GM18870 (cell line): ENCODE data around the gene MTX3.

Source experiments
- ATAC-seq: cut with Tn5 transposase; IDR thresholded peaks from one replicate; pipeline ENCODE4 v1.9.1; 2021; ENCODE audit warnings: moderate library complexity; ENCODE audit not compliant: unreplicated experiment

The MTX3 gene

DNA sequence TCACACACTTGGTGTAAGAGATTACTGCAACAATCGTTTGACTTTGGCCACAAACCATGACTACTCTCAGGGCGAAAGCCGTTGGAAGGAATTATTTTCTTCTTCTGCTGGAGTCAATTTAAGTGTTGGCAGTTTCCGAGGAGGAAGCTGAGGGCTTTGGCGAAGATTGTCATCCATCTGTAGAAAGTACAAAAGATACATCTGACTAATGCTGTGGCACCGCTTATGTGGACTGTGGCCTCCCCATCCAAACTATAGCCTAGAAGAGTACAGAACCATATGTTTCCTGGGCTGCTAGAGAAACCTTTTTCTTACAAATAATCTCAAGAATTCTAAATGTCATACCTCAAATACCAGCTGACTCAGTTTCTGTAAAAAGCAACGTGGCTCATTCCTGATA is 7.4 kb downstream of the MTX3 start:
- no peak for ATAC-seq

DNA sequence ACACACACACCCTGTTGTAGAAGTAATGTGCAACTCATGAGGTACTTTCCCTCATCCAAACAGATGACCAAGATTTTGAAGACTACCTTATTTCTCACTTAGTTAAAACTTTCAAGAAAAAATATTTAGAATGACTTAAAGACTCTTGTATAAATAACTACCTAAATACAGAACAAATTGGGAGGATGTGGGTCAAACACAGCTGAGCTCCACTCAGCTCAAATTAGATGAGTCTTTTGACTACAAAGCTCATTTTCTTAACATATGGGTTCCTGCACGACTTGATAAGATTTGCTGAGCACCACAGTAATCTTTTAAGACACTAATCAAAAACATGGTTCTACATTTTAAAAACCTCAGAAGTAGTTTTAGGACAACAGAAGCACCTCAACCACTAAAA is 8.9 kb downstream of the MTX3 start:
- ATAC-seq: no peak

DNA sequence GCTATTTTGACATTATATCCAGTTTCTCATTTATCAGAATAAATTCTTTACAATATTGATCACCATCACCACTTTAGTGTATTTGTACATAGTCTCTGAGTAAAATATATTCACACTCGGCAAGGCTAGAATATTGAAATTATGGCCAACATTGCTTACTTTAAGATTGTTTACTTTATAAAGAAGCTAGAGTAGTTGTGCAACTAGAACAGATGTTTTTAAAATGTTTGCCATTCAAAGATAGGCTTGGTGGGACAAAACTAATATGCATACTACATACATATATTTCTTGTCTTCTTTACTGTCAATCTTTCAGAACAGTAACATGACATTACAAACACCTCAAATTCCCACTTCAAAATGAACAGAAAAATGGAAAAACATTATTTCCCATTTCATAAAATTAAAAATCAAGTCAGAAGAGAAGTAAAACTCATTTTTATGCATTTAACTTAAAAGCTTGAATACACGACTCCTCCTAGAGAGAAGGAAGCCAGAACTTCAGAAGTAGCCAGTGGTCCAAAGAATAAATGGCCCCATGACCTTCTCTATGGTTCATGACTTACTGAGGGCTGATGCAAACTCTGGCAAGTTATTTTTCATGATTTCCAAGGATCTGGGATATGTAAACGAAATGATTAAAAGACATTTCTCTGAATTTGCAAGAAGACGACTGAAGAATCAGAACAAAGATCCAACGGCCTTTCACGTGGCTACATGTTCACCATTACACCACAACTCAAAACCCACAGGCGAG is 14.1 kb downstream of the MTX3 start:
- ATAC-seq: no peak

DNA sequence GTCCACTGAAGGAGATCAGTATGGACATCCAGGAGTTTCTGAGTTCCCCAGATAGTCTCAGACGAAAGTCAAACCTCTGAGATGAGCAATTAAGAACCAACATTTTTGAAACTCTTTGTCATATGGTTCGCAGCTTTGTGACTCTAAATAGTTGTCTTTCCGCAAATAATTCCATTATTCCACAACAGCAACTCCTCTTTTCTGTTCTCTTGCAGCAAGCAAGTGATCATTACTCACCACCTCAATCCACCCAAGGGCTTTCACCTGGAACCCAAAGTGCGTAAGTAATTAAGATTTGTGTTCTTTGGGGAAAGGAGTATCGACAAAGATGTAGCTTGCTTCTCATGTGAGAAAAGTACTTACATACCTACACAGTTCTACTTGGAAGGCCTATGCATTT is 15.6 kb downstream of the MTX3 start:
- ATAC-seq: no peak

DNA sequence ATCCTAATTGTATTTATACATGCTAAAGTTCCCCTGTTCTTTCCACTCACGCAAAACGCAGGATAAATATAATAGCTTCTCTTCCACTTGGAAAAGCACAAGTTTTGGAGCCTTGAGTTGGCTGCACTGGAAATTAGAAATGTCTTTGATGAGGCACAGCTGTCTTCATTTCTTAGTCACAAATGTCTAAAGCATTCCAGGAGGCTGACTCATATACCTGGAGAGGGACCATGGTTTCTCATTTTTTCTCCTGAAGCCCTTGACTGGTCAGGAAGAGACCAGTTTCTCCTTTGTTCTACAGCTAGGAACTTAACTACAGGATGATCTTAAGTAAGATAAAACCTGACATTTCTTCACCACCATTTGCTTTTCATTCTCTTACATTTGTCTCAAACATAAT is 16.2 kb downstream of the MTX3 start:
- no peak for ATAC-seq

DNA sequence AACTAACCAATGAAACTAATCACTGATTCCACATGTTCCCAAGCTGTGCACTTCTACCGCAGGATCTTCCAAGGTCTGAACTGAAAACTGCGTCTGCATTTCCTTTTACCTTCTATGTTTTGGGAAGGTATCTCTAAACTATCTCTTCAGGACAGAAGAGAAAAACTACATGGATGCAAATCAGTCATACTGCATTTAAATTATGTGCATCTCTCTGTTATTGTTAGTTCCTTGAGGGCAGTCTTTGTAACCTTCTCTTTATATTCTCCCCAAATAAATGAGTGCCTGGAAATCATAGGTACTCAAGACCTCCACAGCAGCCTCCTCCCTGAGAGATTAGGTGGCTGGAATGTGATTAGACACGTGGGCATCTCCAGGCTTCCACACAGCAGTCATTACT is 17.1 kb downstream of the MTX3 start:
- no peak for ATAC-seq

DNA sequence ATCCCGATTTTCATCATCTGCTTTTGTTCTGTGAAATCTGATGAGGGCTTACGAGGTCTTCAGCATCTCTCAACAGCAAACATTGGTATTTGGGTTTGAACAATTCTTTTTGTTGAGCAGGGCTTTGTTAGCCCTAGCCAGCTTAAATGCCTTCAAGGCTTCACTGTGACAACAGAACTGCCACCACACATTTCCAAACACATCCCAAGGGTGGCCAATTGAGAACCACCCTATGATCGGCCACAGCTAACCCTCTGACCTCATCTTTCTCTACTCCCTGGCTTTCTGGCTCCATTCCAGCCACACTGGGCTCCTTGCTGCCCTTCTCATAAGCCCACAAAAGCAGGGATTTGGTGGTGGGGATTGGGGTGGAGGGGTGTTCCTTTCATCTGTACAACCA is 17.6 kb downstream of the MTX3 start:
- ATAC-seq: no peak

DNA sequence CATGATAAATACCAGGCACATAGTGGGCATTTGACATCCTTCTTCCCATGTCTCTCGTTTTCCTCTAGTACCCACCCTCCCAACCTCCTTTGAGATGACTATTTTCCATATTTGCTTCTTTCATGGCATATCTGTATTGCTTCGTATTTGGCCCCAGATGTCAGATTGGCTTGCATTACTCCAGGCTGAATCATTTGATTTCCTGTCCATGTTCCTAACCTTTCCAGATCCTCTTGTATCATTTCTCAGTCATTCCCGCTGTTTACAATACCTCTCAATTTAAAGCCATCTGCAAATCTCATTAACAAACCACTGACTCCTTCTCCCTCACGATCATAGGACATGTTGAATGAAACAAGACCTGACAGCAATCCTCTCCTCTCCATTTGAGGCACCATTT is 19.9 kb downstream of the MTX3 start:
- no peak for ATAC-seq

DNA sequence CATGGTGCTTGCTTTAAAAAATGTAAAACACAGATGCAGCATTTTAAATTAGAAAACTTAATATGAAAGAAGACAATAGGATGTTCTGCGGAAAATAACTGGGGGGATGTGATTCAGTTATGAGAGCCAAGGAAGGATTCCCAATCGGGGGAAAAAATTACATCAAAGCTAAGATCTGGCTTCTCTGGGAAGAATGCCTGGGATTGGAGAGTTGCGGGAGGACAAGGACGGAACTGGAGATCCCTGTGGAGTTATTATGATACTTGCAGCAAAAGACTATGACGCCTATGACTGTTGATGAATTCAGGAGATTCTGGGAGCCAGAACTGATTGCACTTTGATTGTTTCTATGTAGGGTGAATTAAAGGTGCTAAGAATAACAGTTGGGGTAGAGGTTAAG is 24.6 kb downstream of the MTX3 start:
- ATAC-seq: no peak

DNA sequence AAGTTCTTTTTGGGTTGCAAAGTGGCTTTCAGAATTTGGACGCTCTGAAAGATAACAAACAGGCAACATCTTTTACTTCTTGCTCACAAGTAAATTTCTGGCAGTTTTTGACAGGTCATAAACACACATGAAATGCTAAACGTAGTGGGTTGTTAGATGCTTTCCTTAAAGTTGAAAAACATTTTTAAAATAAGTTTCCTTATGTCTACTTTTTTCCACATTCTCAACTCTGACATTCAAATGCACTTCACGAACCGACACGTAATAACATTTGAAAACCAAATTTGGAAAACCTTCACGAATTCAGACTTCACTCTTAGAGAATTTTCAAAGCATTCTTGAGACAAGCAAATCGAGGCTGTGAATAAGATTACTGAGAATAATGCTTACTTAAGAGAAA is 26.9 kb downstream of the MTX3 start:
- no peak for ATAC-seq

DNA sequence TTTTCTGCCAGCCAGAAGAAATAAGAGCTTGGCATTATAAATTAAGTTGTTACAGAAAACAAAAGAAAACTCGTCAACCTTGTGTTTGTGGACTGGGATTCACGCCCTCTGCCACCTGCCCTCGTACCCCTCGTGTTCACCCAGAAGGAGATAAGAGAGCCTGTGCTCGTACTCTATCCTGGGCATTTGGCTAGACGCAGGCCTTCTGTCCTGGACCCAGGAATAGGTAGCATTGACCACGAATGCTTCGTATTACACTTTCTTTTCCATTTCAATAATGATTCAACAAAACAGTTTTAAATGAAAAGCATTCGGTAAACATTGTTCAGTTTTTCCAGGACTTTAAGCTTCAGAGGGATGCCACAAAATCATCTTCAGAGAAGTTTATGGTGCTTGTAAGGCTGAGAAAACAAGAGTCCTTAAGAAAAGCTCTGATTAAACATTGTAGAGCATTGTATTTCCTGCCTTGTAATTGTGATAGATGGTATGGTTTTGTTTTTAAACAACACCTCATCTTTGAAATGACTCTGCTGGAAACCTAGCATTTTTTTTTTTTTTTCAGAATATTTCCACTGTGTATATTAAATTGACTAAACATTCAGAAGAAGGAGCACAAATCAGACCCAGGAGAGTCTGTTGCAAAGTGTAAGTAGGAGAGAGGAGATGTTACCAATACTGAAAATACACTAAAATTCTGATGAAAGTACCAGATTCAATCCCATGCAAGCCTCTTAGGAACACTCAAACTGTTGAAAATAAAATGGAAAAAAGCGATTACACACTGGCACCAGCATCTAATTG is 27.6 kb downstream of the MTX3 start:
- ATAC-seq: no peak

DNA sequence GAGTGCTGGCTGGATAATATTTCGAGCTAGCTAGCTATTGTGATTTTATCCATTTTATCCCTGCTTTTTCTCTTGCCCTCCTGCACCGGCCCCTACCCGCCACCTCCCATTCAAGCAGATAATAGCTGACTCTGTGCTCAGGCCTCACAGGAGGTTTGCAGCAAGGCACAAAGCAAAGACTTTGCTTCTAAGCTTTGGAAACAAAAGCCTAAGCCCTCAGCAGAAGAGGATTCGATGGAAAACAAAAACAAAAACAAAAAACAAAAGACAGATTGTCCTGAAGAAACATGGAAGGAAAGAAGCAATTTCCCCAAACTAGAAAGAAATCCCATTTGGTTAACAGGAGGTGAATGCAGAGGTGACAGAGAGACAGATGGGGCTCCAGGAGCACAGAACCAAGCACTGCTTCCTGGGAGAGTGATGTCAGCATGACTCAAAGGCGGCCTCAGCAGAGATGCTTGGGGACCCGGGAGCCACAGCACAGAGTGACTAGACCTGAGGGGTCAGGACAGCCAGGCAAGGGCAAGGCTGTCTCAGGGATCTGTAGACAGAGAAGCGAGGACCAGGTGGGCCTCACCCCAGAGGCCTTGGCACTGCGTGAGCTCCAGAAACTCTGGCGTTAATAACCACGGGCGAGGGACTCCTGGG is 28.4 kb downstream of the MTX3 start:
- ATAC-seq: no peak

DNA sequence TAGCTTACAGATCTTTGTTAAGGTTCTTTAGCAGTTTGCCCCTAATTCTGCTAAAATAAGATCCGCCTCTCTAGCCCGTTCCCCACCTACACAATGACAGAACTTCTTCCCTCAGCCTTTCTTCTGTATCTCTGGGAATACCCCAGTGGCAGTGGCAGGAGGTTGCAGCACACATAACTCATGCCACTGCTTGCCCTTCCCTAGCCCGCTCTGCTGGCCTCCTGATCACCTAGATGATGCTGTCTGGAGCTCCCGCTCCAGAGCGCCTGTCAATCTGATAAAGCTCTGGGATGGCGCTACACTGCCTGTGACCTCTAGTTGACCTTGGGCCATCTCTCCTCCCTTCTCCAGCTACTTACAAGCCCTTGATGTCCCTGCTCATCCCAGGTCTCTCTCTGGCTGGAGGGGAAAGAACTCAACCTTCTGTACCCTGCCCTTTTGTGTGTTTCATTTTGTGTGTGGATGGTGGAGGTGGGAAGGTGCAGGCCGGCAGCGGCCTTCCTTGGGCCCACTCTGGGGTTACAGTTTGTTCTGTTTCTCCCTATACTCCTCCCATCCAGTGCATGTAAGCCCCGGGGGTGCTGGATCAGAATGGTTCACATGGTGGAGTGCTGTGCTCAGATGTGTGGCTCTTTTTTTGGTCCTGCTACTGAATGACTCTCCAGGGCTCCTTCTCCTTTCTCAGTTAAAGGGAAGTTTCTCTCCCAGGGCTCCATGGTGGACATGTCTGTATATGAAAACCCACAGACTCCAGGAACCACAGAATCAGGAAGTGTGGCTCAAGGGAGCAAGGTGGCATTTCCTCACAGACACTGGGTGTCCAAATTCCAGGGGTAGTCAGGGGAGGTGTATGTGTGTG is 29.1 kb downstream of the MTX3 start:
- no peak for ATAC-seq

DNA sequence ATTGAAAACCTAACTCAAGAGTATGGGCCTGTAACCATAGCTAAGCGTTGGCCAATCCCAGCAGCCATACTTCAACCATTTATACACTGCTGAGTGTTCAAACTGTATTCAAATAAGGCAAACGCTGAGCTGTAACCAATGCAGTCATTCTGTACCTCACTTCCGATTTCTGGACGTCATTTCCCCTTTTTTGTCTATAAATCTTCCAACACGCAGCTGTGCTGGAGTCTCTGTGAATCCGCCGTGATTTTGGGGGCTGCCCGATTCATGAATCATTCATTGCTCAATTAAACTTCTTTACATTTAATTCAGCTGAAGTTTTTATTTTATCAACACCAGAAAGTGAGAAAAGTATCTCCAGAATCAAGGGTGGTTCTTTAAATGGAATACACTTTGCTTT is 31.7 kb downstream of the MTX3 start:
- ATAC-seq: no peak

DNA sequence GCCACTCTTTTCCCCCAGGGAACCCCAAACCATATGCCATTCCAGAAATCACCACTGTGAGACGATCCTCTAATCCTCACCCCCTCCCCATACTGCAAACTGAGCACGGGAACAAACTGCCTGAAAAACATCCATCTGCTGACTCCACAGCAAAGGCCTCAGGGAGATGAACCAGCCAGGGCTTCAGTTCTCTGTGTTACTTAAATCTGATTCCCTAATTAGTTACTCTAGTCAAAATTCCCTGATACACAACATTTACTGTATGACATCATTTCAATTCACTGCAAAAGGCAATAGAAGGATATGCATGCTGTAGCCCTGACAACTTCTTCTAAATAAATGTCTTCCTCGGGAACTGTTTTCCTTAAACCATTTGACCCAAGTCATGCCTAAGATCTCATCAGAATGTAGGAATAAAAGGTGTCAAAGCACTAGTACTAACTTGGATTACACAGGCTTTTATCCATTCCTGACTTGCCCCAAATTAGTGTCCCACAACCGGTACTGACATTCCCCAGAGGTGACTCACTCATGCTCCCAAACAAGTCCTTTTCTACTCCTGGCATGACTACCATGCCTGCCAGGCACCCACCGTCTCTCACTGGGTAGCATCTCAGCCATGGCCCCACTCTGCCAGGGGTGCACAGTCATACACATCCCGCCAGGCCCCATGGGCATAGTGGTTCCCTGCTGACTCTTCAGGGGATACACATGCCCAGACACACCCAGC is 35.0 kb downstream of the MTX3 start:
- ATAC-seq: no peak

DNA sequence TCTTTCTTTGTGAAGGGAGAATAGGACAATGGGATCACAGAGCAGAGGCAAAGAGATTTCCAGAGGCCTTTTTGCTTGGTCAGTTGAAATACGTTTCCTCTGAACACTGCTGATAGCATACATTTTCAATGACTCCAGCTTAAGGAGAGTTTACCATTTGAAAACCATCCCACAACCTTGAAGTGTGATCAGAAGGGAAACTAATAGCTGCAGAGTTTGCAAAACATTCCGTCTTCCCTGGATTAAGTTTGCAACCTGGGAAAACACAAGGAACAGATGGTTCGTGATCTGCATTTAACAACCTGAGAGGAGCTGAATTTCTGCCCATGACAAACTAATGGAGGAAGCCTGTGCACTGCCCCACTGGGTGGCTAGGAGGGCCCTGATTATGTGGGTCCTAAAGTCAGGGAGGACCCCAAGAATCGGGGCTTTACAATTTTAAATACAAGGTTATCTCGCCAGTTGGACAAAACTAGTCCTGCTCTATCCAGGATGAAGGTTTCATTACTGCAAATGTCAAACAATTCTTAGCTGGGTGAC is 35.6 kb downstream of the MTX3 start:
- no peak for ATAC-seq

DNA sequence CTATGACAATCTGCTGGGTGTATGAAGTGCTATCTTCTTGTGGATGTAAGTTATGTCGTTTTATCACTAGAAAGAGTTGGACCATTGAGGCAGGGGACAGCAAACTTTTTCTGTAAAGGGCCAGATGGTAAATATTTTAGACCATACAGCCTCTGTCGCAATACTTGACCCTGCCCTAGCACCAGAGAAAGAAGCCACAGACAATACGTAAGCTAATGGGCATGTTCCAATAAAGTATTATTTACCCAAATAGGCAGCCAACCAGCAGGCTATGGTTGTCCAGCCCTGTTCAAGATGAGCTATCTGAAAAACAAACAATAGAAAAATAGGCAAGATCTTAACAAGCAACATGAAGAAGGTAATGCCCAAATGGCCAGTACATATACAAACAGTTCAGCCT is 36.4 kb downstream of the MTX3 start:
- ATAC-seq: no peak

DNA sequence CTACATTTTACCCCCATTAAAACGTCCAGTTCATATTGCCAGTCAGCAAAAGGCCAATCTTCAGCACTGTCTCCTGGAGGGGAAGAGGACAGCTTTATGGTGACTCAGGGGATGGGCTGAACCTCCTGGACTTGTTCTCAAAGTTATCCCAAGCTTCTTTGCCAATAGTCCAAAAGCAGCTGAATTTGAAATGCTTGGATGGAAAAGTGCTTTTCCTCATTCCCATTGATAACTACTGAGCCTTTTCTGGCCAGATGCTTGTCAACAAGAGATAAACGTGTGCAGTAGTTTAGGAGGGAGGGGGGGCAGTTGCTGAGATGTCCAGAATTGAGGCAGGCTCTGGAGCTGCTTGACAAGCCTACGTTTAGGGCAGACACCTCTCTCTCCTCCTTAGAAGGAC is 43.5 kb downstream of the MTX3 start:
- ATAC-seq: no peak

DNA sequence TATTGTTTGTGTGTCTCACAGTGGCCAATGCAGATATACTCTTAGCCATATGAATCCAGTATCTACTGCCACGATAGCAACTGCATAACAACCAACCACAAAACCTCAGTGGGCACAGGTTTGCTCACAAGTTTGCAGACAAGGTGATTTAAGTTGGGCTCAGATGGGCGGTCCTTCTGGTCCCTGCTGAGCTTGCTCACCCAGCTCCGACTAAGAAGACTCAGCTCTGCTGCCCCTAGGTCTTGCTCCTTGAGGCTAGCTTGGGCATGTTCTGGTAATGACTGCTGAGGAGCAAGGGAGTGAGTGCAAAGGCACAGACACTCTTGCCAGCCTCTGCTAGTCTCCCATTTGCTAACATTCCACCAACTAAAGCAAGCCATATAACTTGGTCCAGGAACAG is 52.6 kb downstream of the MTX3 start:
- no peak for ATAC-seq

DNA sequence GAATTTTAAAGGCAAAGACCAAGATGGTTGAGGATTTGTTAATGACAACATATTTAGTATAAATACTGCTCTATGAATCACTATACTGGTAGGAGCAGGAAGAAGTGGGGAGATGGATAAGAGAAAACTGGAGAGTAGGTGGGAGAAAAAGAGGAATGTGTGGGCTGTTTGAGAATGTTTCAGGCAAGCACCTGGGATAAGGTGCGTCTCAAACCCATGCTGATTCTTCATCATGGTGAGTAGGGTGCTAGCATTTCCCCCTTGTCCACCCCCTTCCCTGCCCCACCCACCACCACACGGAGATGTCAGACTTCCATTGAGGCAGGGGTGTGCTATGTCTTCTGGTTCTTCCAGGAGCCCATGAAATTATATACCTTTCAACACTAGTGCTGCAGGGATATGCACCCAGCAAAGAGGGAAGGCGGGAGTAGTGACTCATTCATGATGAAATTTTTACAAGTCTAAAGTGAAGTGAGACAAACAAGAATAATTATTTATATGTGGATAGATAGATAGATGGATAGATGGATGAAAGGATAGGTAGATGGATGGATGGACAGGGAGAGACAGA is 54.3 kb downstream of the MTX3 start:
- ATAC-seq: no peak
